ENCODE measurements around the gene RPL23.

GRCh38 chr17:38844261-38844757 lies 9.2 kb downstream of the RPL23 start:
- TF ChIP-seq CTCF (IDR thresholded peaks at IDR 0.05; ENCODE audit: insufficient read depth, low read depth, low read length) (no peak), EZH2 (IDR thresholded peaks at IDR 0.05; ENCODE audit: insufficient read depth, low read length) (no peak)
